NT2/D1 (cell line): Measurements from ENCODE around the gene ARHGAP35.

ENCODE experiments used
- DNase-seq: peaks from one replicate; pipeline ENCODE4 v3.0.0-alpha.2; 2011; ENCODE audit warnings: low read depth, low spot score
- H3K27me3 ChIP-seq: 2 replicates; pipeline ENCODE4 v1.6.0; 2011; ENCODE audit warnings: mild to moderate bottlenecking; ENCODE audit not compliant: insufficient read length, insufficient read depth
- H3K36me3 ChIP-seq: 2 replicates; pipeline ENCODE4 v1.6.1; 2011; ENCODE audit warnings: mild to moderate bottlenecking, low read length, mixed read lengths; ENCODE audit not compliant: insufficient read depth, insufficient read length
- H3K4me1 ChIP-seq: 2 replicates; pipeline ENCODE4 v1.5.1; 2011; ENCODE audit not compliant: insufficient read depth, insufficient read length
- H3K4me3 ChIP-seq: 2 replicates; pipeline ENCODE4 v1.5.1; 2011; ENCODE audit warnings: low read depth; ENCODE audit not compliant: insufficient read length
- H3K9ac ChIP-seq: 2 replicates; pipeline ENCODE4 v1.6.0; 2011; ENCODE audit warnings: low read depth; ENCODE audit not compliant: insufficient read length
- H3K9me3 ChIP-seq: 2 replicates; pipeline ENCODE4 v1.5.1; 2011; ENCODE audit warnings: mild to moderate bottlenecking, low read length; ENCODE audit not compliant: insufficient read depth
- SUZ12 ChIP-seq: IDR thresholded peaks from 2 replicates; pipeline ENCODE4 v1.6.1; 2011; ENCODE audit not compliant: insufficient read length, insufficient read depth; ENCODE audit errors: extremely low read depth
- YY1 ChIP-seq: IDR thresholded peaks from 2 replicates; pipeline ENCODE4 v1.6.1; 2011; ENCODE audit not compliant: insufficient read length, insufficient read depth
- ZNF274 ChIP-seq: IDR thresholded peaks from 2 replicates; pipeline ENCODE4 v1.6.1; 2011; ENCODE audit warnings: mild to moderate bottlenecking, low read depth, low read length

The ARHGAP35 gene

DNA sequence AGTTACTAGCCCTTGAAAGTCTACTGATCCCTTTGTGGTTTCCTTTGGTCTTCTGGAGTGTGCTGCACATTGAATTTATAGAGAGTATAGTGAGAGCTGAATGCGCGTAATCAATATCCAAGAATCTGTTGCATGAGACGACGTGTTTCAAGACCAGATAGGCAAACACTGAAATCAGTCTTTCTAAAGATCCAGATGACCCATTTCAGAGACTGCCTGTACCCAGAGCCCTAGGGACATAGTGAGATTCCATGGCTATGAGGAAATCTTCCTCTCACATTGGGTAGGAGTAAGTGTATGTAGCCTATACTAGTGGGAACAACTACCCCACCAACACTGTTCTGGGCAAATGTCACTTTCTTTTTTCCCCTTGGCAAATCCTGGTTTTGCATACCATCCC lies 48.6 kb downstream of the ARHGAP35 start:
- no peaks in the 10 kb centered on the region for H3K9me3 ChIP-seq
- H3K9ac ChIP-seq, result no peak overlapping the region
- H3K4me1 ChIP-seq, result peaks cover 3% of the 10 kb centered on the region
- DNase-seq, result no peak
- no peaks in the 10 kb centered on the region for H3K27me3 ChIP-seq
- H3K36me3 ChIP-seq, result no peaks in the 10 kb centered on the region
- H3K4me3 ChIP-seq, result no peak overlapping the region
- TF ChIP-seq ZNF274 (no peak), SUZ12 (no peak), YY1 (no peak)
